ENCODE results near the gene ADCY5.

- no peak for TF ChIP-seq PBX3 (CRISPR knock-in tag; IDR thresholded peaks at IDR 0.05)
- no peak for TF ChIP-seq ZBTB6 (tag by site-specific recombination; IDR thresholded peaks at IDR 0.05)
- TF ChIP-seq ZNF274 (IDR thresholded peaks at IDR 0.05; ENCODE audit: low read length) = no peak
- TF ChIP-seq ZNF274 (tag by site-specific recombination; IDR thresholded peaks at IDR 0.05; ENCODE audit: borderline replicate concordance) = no peak
- TF ChIP-seq GLI2 (tag by site-specific recombination; IDR thresholded peaks at IDR 0.05; ENCODE audit: borderline replicate concordance, low read depth) = no peak
- no peak for TF ChIP-seq ATF2 (tag by site-specific recombination; IDR thresholded peaks at IDR 0.05; ENCODE audit: low read depth)
- TF ChIP-seq ZNF777 (tag by site-specific recombination; IDR thresholded peaks at IDR 0.05; ENCODE audit: borderline replicate concordance) = no peak
- no peak for TF ChIP-seq CTCF (tag by site-specific recombination; IDR thresholded peaks at IDR 0.05)
- no peak for TF ChIP-seq ZNF324 (tag by site-specific recombination; IDR thresholded peaks at IDR 0.05)
- no peak for TF ChIP-seq TRIM28 (IDR thresholded peaks at IDR 0.05; ENCODE audit: borderline replicate concordance, low read length)
- TF ChIP-seq ZNF785 (tag by site-specific recombination; IDR thresholded peaks at IDR 0.05) = no peak
- no peak for TF ChIP-seq ZNF48 (tag by site-specific recombination; IDR thresholded peaks at IDR 0.05)
- no peak for TF ChIP-seq ZNF398 (tag by site-specific recombination; IDR thresholded peaks at IDR 0.05)
- no peak for TF ChIP-seq ZNF24 (tag by site-specific recombination; IDR thresholded peaks at IDR 0.05)
Measured at GRCh38 chr3:123334056-123334455, 114.8 kb downstream of the ADCY5 start.
